RCC 7860 (cell line): ENCODE data around the gene IGFBP4.
A peak's percentile ranks its signal among the peaks of the same experiment; 100 is the strongest.

Source experiments
- DNase-seq: peaks from one replicate; pipeline ENCODE4 v3.0.0-alpha.2; 2015; ENCODE audit warnings: low spot score
- FAIRE-seq: peaks from 2 replicates; lab custom pipeline; 2012; peaks lifted over from hg19 to GRCh38; lab: Jason Lieb, UNC

IGFBP4 gene

DNA sequence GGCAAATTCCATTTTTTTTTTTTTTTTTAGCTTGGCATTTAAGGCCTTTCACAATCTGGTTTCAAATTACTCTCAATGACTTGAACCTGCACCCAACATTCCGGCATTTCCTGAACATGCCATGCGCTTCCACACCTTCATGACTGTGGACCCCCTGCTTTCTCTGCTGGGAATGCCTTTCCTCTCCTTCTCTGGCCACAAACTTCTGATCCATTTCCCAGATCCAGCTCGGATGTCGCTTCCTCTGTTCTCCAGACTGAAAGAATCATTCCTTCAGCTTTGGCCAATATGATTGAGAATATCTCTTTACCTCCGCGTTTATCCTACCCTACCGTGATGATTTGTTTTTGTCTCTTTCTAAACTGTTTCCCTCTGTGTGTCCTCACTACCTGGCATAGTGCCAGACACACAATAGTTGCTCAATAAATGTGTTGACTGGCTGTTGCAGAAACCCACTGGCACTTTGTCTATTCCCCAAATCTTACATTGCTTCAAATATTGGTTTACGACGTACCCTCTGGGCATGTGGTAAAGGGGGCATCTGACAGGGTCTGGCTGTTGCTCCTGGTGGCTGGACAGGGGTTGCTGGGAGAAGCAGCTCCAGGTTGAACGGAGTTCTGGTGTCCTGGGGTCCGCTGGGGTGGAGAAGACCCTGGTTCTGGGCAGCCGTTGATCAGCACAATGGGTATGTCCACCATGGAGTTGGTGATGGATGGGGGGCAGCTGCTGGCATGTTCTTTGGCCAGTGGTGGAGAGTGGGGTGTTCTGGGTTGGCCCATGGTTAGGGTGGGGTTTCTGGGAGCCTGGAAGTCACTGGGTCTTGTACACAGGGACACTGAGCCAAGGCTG is 43.5 kb downstream of the IGFBP4 start:
- DNase-seq (peak; percentile 25), FAIRE-seq (no peak)

DNA sequence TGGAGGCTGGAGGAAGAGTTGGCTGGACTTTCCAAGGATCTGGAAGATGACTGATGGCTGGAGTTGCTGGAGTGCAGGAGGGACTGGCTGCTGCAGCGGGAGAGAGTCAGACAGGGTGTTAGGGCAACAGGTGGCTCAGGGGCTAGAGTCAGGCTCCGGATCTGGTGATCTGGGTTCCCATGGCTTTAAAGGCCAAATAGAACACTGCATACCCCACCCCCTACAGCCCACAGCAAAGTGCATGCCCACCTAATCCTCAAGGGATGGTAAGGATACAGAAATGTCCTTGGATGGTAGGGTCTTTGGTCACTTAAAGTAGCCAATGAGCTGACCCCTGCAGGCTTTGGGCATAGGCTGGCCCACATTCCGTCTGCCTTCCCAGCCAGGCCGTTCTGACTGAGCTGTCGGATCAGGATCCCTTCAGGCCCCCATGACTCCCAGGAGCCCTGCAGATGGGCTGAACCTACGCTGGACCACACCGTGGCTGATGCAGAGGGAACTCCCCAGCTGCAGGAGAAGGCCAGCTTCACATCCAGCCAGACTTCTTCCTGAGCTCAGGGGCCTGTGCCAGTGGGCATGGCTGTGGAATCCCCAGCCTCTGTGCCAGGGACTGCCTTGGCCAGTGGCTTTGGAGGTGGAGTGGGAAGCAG is 44.2 kb downstream of the IGFBP4 start:
- FAIRE-seq: no peak
- no peak for DNase-seq

GRCh38 chr17:40490289-40490853 is 47.1 kb downstream of the IGFBP4 start:
- no peak for FAIRE-seq
- no peak for DNase-seq

DNA sequence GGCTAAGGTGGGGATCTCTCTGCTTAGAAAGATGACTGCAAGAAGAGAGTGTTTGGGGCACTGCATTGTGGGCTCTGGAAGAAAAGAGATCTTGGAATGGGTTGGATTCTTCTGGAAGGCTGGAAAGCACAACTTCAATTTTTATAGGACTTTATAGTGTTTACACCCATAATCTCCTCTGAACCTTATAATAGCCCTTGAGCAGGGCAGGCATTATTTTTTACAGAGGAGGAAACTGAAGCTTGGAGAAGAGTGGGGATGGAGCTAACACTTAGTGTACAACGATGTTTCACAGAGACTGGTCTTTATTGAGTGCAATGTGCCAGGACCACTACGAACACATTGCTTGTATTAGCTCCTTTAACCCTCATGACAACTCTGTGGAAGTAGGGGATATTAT is 47.7 kb downstream of the IGFBP4 start:
- DNase-seq (no peak), FAIRE-seq (no peak)

DNA sequence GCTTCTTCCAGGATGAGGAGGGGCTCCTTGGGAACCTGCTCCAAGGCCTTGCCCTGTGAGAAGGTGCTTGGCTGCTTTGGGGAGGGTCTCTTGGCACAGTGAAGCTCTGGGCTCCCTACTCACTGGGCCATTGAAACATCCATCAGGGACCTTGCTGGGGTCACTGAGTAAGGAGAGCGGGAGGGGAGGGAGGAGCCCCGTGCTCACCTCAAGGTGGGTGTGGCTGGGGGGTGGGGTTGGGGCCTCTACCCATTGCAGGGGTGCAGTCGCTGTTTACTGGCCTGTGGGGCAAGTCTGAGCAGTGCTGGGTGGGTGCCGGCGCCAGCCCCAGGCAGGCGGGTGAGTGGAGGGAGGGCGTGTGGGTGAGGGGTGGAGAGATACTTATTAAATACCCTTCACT is 48.2 kb downstream of the IGFBP4 start:
- FAIRE-seq: no peak
- DNase-seq: no peak

DNA sequence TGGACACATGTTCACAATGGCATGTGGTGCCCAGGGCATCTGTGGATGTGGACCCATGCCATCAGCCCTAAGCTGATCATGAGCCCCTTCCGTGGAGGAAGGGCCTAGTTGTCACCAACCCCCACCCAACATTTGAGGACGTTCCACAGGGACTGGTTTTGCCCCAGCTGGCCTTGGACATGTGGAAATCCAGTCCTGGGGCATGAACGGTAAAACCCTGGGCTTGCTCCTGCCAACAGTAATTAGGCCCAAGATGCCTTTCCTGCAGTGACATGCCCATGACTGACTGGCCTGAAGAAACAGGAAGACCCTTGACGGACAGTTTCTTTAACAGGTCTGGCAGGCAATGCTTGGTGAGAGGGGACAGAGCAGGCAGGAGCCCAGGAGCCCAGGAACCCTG is 50.4 kb downstream of the IGFBP4 start:
- DNase-seq: no peak
- no peak for FAIRE-seq

DNA sequence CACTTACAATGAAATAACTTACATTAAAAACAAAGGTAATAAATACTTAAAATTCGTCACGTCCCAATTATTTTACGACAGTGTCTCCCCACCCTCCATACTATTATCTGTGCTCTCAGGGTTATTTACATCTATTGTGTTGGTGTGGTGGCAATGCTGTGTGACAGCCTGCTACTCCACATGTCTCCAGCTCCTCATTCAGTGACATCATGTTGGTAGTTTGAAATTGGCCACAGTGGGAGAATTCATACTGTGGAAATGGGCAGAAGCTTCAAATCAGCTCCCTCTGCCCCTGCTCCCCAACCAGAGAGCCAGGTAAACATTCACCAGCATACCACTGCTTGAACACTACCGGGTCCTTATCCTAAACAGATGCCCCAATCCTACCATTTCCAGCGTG is 51.9 kb downstream of the IGFBP4 start:
- no peak for DNase-seq
- no peak for FAIRE-seq

- FAIRE-seq (no peak), DNase-seq (no peak)
These were observed 52.9 kb downstream of the IGFBP4 start for GRCh38 chr17:40496170-40496569.

- FAIRE-seq (no peak), DNase-seq (no peak)
These were observed 53.6 kb downstream of the IGFBP4 start for GRCh38 chr17:40496634-40497420.

- FAIRE-seq: no peak
- no peak for DNase-seq
These were observed 54.4 kb downstream of the IGFBP4 start for GRCh38 chr17:40497695-40498094.

DNA sequence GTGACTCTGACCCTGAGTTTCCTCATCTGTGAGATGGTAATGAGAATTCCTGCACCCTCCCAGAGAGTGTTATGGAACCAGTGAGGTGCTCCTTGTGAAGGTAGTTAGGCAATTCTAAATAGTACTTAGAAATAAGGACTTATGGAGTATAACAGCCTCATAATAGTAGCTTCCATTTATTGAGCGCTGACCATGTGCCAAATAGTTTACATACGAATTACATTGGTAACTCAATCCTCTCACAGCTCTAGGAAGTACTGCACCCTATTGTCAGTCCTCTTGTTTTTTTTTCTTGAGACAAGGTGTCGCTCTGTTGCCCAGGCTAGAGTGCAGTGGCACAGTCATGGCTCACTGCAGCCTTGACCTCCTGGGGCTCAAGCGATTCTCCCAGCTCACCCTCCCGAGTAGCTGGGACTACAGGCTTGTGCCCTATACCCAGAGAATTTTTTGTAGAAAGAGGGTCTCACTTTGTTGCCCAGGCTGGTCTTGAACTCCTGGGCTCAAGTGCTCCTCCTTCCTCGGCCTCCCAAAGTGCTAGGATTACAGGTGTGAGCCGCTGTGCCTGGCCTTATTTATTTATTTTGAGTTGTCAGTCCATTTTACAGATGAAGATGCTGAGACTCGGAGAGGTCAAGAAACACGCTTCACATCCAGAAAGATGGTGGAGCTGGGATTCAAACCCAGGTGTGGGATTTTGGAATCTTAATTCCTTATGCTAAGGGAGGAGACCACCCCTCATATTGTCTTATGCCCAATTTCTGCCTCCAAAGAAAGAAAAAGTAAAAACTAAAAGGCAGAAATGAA is 55.2 kb downstream of the IGFBP4 start:
- no peak for DNase-seq
- FAIRE-seq: no peak

GRCh38 chr17:40499551-40500189 is 56.4 kb downstream of the IGFBP4 start:
- no peak for DNase-seq
- FAIRE-seq: no peak

- DNase-seq (no peak), FAIRE-seq (no peak)
These were observed 56.9 kb downstream of the IGFBP4 start for GRCh38 chr17:40500190-40500589.

GRCh38 chr17:40500709-40501108 is 57.5 kb downstream of the IGFBP4 start:
- no peak for FAIRE-seq

GRCh38 chr17:40501499-40501911 is 58.3 kb downstream of the IGFBP4 start, which contains the start of gene TNS4:
Gene TNS4 (minus strand): TSS chr17:40501623. CDS start chr17:40496425, 5,198 bp downstream.
- FAIRE-seq (no peak), DNase-seq (no peak)

More at GRCh38 chr17:40500709-40501108, 57.5 kb downstream of the IGFBP4 start:
- no peak for DNase-seq

- no peak for DNase-seq
- FAIRE-seq: no peak
These were observed 59.5 kb downstream of the IGFBP4 start for GRCh38 chr17:40502716-40503115.

GRCh38 chr17:40503154-40503553 is 59.9 kb downstream of the IGFBP4 start:
- DNase-seq (no peak), FAIRE-seq (no peak)

DNA sequence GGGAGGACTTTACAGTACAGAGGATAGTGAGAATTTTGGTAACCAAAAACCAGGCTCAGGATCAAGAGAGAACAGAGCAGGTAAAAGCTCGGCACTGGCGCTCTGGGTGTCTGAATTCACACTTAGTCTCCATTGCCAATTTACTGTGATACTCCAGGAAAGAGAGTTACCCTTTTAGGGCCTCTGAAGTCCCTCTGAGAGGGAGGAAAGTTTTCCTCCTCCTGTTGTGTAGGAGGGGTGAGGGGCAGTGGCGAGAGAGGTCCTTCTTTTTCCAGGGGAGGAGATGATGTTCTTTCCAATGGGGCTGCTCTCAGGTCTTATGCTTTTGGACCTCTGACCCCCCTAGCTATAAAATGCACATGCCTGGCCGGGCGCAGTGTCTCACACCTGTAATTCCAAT is 63.5 kb downstream of the IGFBP4 start:
- FAIRE-seq (no peak), DNase-seq (no peak)
